Lung microvascular endothelial cell (primary cell): Measurements from ENCODE around the gene SLITRK5. TPM values are rescaled to one million over a fixed set of nuclear protein-coding genes. Genes with fewer than 3 reads are reported as not detected.
A peak's percentile ranks its signal among the peaks of the same experiment; 100 is the strongest.

ENCODE experiments used
- DNase-seq, 2 donors: peaks; one replicate each; pipeline versions ENCODE4 v3.0.0 to v3.0.0-alpha.2; 2010; ENCODE audit warnings: low read depth in 2 of 2
- total RNA-seq: library from RNA; depleted of rRNA; stranded (reverse); fragments of >200 nt; gene quantifications from 2 replicates; pipeline ENCODE4 v1.2.1, GENCODE V29; 2014

The SLITRK5 gene
- total RNA-seq, result not detected in 2 replicates

GRCh38 chr13:87671031-87671752 lies at the start of gene SLITRK5:
SLITRK5 (plus strand) TSS chr13:87671371; CDS start chr13:87675389, 4,018 bp downstream.
- DNase-seq, result peak; percentile 33 to 50

- no peak for DNase-seq
These were observed 48.2 kb upstream of the SLITRK5 start for GRCh38 chr13:87622971-87623370.

GRCh38 chr13:87656306-87656705 lies 14.9 kb upstream of the SLITRK5 start:
- no peak for DNase-seq

GRCh38 chr13:87661471-87661870 lies 9.7 kb upstream of the SLITRK5 start:
- DNase-seq, result no peak

GRCh38 chr13:87666831-87667230 lies 4.3 kb upstream of the SLITRK5 start:
- DNase-seq, result no peak

GRCh38 chr13:87667686-87668085 lies 3.5 kb upstream of the SLITRK5 start:
- no peak for DNase-seq

- DNase-seq, result peak in 1 of 2 donors; percentile 7
These were observed 1.7 kb upstream of the SLITRK5 start for GRCh38 chr13:87669379-87669978.

- DNase-seq, result no peak
These were observed 808 bp downstream of the SLITRK5 start for GRCh38 chr13:87671753-87672605.

- DNase-seq, result no peak
These were observed 3.1 kb downstream of the SLITRK5 start for GRCh38 chr13:87674247-87674738.

- no peak for DNase-seq
These were observed 4.7 kb downstream of the SLITRK5 start for GRCh38 chr13:87675851-87676250.

- DNase-seq, result no peak
These were observed 5.3 kb downstream of the SLITRK5 start for GRCh38 chr13:87676254-87677042.

- DNase-seq, result no peak
These were observed 5.9 kb downstream of the SLITRK5 start for GRCh38 chr13:87677043-87677495.

- no peak for DNase-seq
These were observed 6.6 kb downstream of the SLITRK5 start for GRCh38 chr13:87677496-87678371.

- no peak for DNase-seq
These were observed 7.2 kb downstream of the SLITRK5 start for GRCh38 chr13:87678372-87678752.

GRCh38 chr13:87680298-87680697 lies 9.1 kb downstream of the SLITRK5 start:
- DNase-seq, result no peak

- no peak for DNase-seq
These were observed 13.9 kb downstream of the SLITRK5 start for GRCh38 chr13:87684850-87685742.

GRCh38 chr13:87696458-87696857 lies 25.3 kb downstream of the SLITRK5 start:
- DNase-seq, result no peak

- DNase-seq, result no peak
These were observed 27.1 kb downstream of the SLITRK5 start for GRCh38 chr13:87698268-87698667.

- DNase-seq, result no peak
These were observed 38.8 kb downstream of the SLITRK5 start for GRCh38 chr13:87709947-87710346.
